Astrocyte (in vitro differentiated cells and primary cell): ENCODE data around the gene ESF1. TPM values are rescaled to one million over a fixed set of nuclear protein-coding genes. Genes with fewer than 3 reads are reported as not detected.

Experiments
- DNase-seq: peaks from one replicate; pipeline ENCODE4 v3.0.0-alpha.2; 2010; ENCODE audit warnings: low read depth
- FAIRE-seq: peaks from 2 replicates; lab custom pipeline; 2011; peaks lifted over from hg19 to GRCh38; lab: Jason Lieb, UNC
- H2AFZ ChIP-seq: 2 replicates; pipeline ENCODE4 v1.6.0; 2012; ENCODE audit warnings: low read depth, low read length, inconsistent platforms
- H3K27ac ChIP-seq: 2 replicates; pipeline ENCODE4 v1.5.1; 2011; ENCODE audit warnings: low read depth, low read length, inconsistent platforms
- H3K27me3 ChIP-seq: 2 replicates; pipeline ENCODE4 v1.6.0; 2011; ENCODE audit warnings: low read length, inconsistent platforms; ENCODE audit not compliant: insufficient read depth
- H3K36me3 ChIP-seq: 2 replicates; pipeline ENCODE4 v1.5.1; 2011; ENCODE audit warnings: low read length, inconsistent platforms; ENCODE audit not compliant: insufficient read depth
- H3K4me1 ChIP-seq: 2 replicates; pipeline ENCODE4 v1.5.1; 2011; ENCODE audit warnings: low read length, inconsistent platforms; ENCODE audit not compliant: insufficient read depth
- H3K4me2 ChIP-seq: 2 replicates; pipeline ENCODE4 v1.6.0; 2012; ENCODE audit warnings: low read length, inconsistent platforms
- H3K4me3 ChIP-seq: 2 replicates; pipeline ENCODE4 v1.5.1; 2011; ENCODE audit warnings: low read depth, mild to moderate bottlenecking, low read length, inconsistent platforms; ENCODE audit not compliant: insufficient read depth
- H3K79me2 ChIP-seq: 2 replicates; pipeline ENCODE4 v1.6.0; 2012; ENCODE audit warnings: mild to moderate bottlenecking, low read length, inconsistent platforms; ENCODE audit not compliant: insufficient read depth
- H3K9ac ChIP-seq: 2 replicates; pipeline ENCODE4 v1.6.0; 2012; ENCODE audit warnings: mild to moderate bottlenecking, low read length, inconsistent platforms
- H3K9me3 ChIP-seq: 2 replicates; pipeline ENCODE4 v1.5.1; 2012; ENCODE audit warnings: low read depth, mild to moderate bottlenecking, low read length, inconsistent platforms; ENCODE audit not compliant: insufficient read depth
- H4K20me1 ChIP-seq: 2 replicates; pipeline ENCODE4 v1.6.0; 2012; ENCODE audit warnings: low read length, inconsistent platforms; ENCODE audit not compliant: insufficient read depth
- H3K27ac Mint-ChIP-seq: one replicate; pipeline ENCODE4 v1.8.0; 2021; ENCODE audit warnings: mild to moderate bottlenecking, mixed read lengths; ENCODE audit not compliant: unreplicated experiment
- H3K27me3 Mint-ChIP-seq: one replicate; pipeline ENCODE4 v1.8.0; 2021; ENCODE audit warnings: low read depth, mixed read lengths; ENCODE audit not compliant: unreplicated experiment
- H3K36me3 Mint-ChIP-seq: one replicate; pipeline ENCODE4 v1.8.0; 2021; ENCODE audit warnings: low read depth, mixed read lengths; ENCODE audit not compliant: unreplicated experiment
- H3K4me1 Mint-ChIP-seq: one replicate; pipeline ENCODE4 v1.8.0; 2021; ENCODE audit warnings: low read depth, mixed read lengths; ENCODE audit not compliant: unreplicated experiment
- H3K4me3 Mint-ChIP-seq: one replicate; pipeline ENCODE4 v1.8.0; 2021; ENCODE audit warnings: mild to moderate bottlenecking, moderate library complexity, mixed read lengths; ENCODE audit not compliant: unreplicated experiment
- H3K9me3 Mint-ChIP-seq: one replicate; pipeline ENCODE4 v1.8.0; 2021; ENCODE audit warnings: mild to moderate bottlenecking, mixed read lengths; ENCODE audit not compliant: unreplicated experiment
- CTCF ChIP-seq: IDR thresholded peaks from 2 replicates; pipeline ENCODE4 v1.5.1; 2011; ENCODE audit warnings: low read depth, mild to moderate bottlenecking, inconsistent platforms, low read length, moderate library complexity; ENCODE audit not compliant: insufficient read depth
- EZH2 ChIP-seq: IDR thresholded peaks from 2 replicates; pipeline ENCODE4 v1.6.1; 2012; ENCODE audit warnings: mild to moderate bottlenecking, low read length, inconsistent platforms; ENCODE audit not compliant: insufficient read depth
- total RNA-seq: library from RNA; stranded (reverse); gene quantifications from 2 replicates; pipeline ENCODE4 v1.2.1, GENCODE V29; 2021

Gene ESF1
- total RNA-seq, 1 donor from 2014 or later: 13.9 TPM

GRCh38 chr20:13692802-13693736 lies 91.7 kb downstream of the ESF1 start:
- Mint-ChIP-seq H3K27me3 (no peaks in the 10 kb centered on the region), H3K4me1 (no peaks in the 10 kb centered on the region), H3K36me3 (no peaks in the 10 kb centered on the region), H3K4me3 (no peak overlapping the region), H3K27ac (no peak overlapping the region), H3K9me3 (no peaks in the 10 kb centered on the region)
- H3K9me3 ChIP-seq: no peaks in the 10 kb centered on the region
- DNase-seq (no peak), FAIRE-seq (no peak)
- no peak overlapping the region for H3K9ac ChIP-seq
- H3K79me2 ChIP-seq: no peaks in the 10 kb centered on the region
- TF ChIP-seq CTCF (no peak), EZH2 (no peak)
- H3K27ac ChIP-seq: no peak overlapping the region
- no peak overlapping the region for H3K4me2 ChIP-seq
- H3K27me3 ChIP-seq: no peaks in the 10 kb centered on the region
- H2AFZ ChIP-seq: no peak overlapping the region
- no peaks in the 10 kb centered on the region for H3K4me1 ChIP-seq
- no peaks in the 10 kb centered on the region for H4K20me1 ChIP-seq
- H3K36me3 ChIP-seq: no peaks in the 10 kb centered on the region
- H3K4me3 ChIP-seq: no peak overlapping the region

GRCh38 chr20:13690943-13691342 lies 93.8 kb downstream of the ESF1 start:
- Histone ChIP-seq H3K27ac (no peak overlapping the region), H3K4me2 (no peak overlapping the region), H3K27me3 (no peaks in the 10 kb centered on the region), H3K4me1 (no peaks in the 10 kb centered on the region), H2AFZ (no peak overlapping the region), H4K20me1 (no peaks in the 10 kb centered on the region), H3K36me3 (no peaks in the 10 kb centered on the region), H3K79me2 (no peaks in the 10 kb centered on the region), H3K4me3 (no peak overlapping the region), H3K9ac (no peak overlapping the region), H3K9me3 (no peaks in the 10 kb centered on the region)
- Mint-ChIP-seq H3K4me3 (no peak overlapping the region), H3K4me1 (no peaks in the 10 kb centered on the region), H3K9me3 (no peaks in the 10 kb centered on the region), H3K36me3 (no peaks in the 10 kb centered on the region), H3K27me3 (no peaks in the 10 kb centered on the region), H3K27ac (no peak overlapping the region)
- DNase-seq: no peak
- FAIRE-seq: no peak
- TF ChIP-seq EZH2: no peak
- TF ChIP-seq CTCF: no peak

GRCh38 chr20:13687815-13688214 lies 96.9 kb downstream of the ESF1 start:
- TF ChIP-seq CTCF: no peak
- no peak for TF ChIP-seq EZH2
- Histone ChIP-seq H2AFZ (no peak overlapping the region), H3K36me3 (no peaks in the 10 kb centered on the region), H3K27ac (no peak overlapping the region), H3K9ac (no peak overlapping the region), H3K9me3 (no peaks in the 10 kb centered on the region), H3K4me1 (no peaks in the 10 kb centered on the region), H3K4me3 (no peak overlapping the region), H3K27me3 (no peaks in the 10 kb centered on the region), H3K4me2 (no peak overlapping the region), H4K20me1 (no peaks in the 10 kb centered on the region), H3K79me2 (no peaks in the 10 kb centered on the region)
- Mint-ChIP-seq H3K27me3 (no peaks in the 10 kb centered on the region), H3K4me1 (peaks cover 11% of the 10 kb centered on the region), H3K27ac (no peak overlapping the region), H3K9me3 (no peaks in the 10 kb centered on the region), H3K4me3 (no peak overlapping the region), H3K36me3 (no peaks in the 10 kb centered on the region)
- no peak for FAIRE-seq
- DNase-seq: no peak
